Naive B cell (primary cell): Measurements from ENCODE around the gene CNOT3. TPM values are rescaled to one million over a fixed set of nuclear protein-coding genes. Genes with fewer than 3 reads are reported as not detected.

Experiments
- ATAC-seq, 2 donors: fragments of 150-1000 bp; cut with Tn5 transposase; 2 replicates each; pipeline ENCODE4 v1.10.0; 2021; ENCODE audit warnings: low read depth in 2 of 2, mild to moderate bottlenecking in 2 of 2, moderate library complexity in 2 of 2
- DNase-seq: peaks from one replicate; pipeline ENCODE4 v3.0.0; 2022
- H3K27ac Mint-ChIP-seq, 6 donors: one replicate each; pipeline ENCODE4 v1.8.0; 2020 to 2022; ENCODE audit warnings: mild to moderate bottlenecking in 6 of 6, mixed read lengths in 6 of 6, moderate library complexity in 5 of 6, inconsistent platforms in 2 of 6
- H3K27me3 Mint-ChIP-seq, 3 donors: one replicate each; pipeline ENCODE4 v1.8.0; 2021 to 2022; ENCODE audit warnings: mixed read lengths in 3 of 3, mild to moderate bottlenecking in 1 of 3
- H3K36me3 Mint-ChIP-seq, 2 donors: one replicate each; pipeline ENCODE4 v1.8.0; 2020 to 2022; ENCODE audit warnings: mixed read lengths in 2 of 2, inconsistent platforms in 1 of 2, mild to moderate bottlenecking in 1 of 2
- H3K4me1 Mint-ChIP-seq, 3 donors: one replicate each; pipeline ENCODE4 v1.8.0; 2020 to 2022; ENCODE audit warnings: mixed read lengths in 3 of 3, inconsistent platforms in 1 of 3, mild to moderate bottlenecking in 1 of 3, moderate library complexity in 1 of 3
- H3K4me3 Mint-ChIP-seq, 8 donors: one replicate each; pipeline ENCODE4 v1.8.0; 2020 to 2022; ENCODE audit warnings: mild to moderate bottlenecking in 8 of 8, mixed read lengths in 8 of 8, moderate library complexity in 8 of 8, inconsistent platforms in 2 of 8
- H3K9me3 Mint-ChIP-seq, 7 donors: one replicate each; pipeline ENCODE4 v1.8.0; 2020 to 2022; ENCODE audit warnings: mixed read lengths in 7 of 7, mild to moderate bottlenecking in 5 of 7, inconsistent platforms in 2 of 7, moderate library complexity in 1 of 7
- polyA plus RNA-seq, 6 donors: library from polyadenylated mRNA; unstranded; fragments of 300-500 nt; fragmentation: Illumina TruSeq; gene quantifications; one replicate each; pipeline ENCODE4 v1.2.3, GENCODE V29; 2021; ENCODE audit warnings: low read depth in 6 of 6

Gene CNOT3
- polyA plus RNA-seq, 6 donors from 2014 or later = 2.7 to 12.9 (median 6.9) TPM

GRCh38 chr19:54105796-54106195 lies 31.8 kb upstream of the CNOT3 start:
- ATAC-seq = no peak
- Mint-ChIP-seq H3K9me3 (no peaks in the 10 kb centered on the region), H3K27ac (no peak overlapping the region), H3K4me3 (peak overlapping the region in 5 of 8 donors; percentile 1 to 89 (median 64)), H3K27me3 (no peaks in the 10 kb centered on the region), H3K36me3 (peaks cover 0 to 26% of the 10 kb centered on the region in 2 donors), H3K4me1 (peaks cover 26 to 41% (median 34%) of the 10 kb centered on the region in 3 donors)
- no peak for DNase-seq

GRCh38 chr19:54106716-54107115 lies 30.8 kb upstream of the CNOT3 start:
- H3K27me3 Mint-ChIP-seq = no peaks in the 10 kb centered on the region
- no peak for DNase-seq
- H3K4me3 Mint-ChIP-seq = peak overlapping the region in 1 of 8 donors; percentile 89
- no peaks in the 10 kb centered on the region for H3K9me3 Mint-ChIP-seq
- peak overlapping the region in 1 of 6 donors; percentile 39 for H3K27ac Mint-ChIP-seq
- H3K4me1 Mint-ChIP-seq = peaks cover 26 to 41% (median 31%) of the 10 kb centered on the region in 3 donors
- ATAC-seq = no peak
- H3K36me3 Mint-ChIP-seq = peaks cover 0 to 29% of the 10 kb centered on the region in 2 donors

- H3K27ac Mint-ChIP-seq = no peak overlapping the region
- DNase-seq = no peak
- no peak for ATAC-seq
- peaks cover 19 to 32% (median 26%) of the 10 kb centered on the region in 3 donors for H3K4me1 Mint-ChIP-seq
- H3K4me3 Mint-ChIP-seq = peak overlapping the region in 1 of 8 donors; percentile 45
- peaks cover 0 to 29% of the 10 kb centered on the region in 2 donors for H3K36me3 Mint-ChIP-seq
- H3K27me3 Mint-ChIP-seq = no peaks in the 10 kb centered on the region
- no peaks in the 10 kb centered on the region for H3K9me3 Mint-ChIP-seq
Observed at GRCh38 chr19:54107876-54108490, 29.6 kb upstream of the CNOT3 start.

- ATAC-seq = no peak
- H3K4me1 Mint-ChIP-seq = peaks cover 14 to 30% (median 23%) of the 10 kb centered on the region in 3 donors
- no peak for DNase-seq
- no peaks in the 10 kb centered on the region for H3K9me3 Mint-ChIP-seq
- peaks cover 0 to 29% of the 10 kb centered on the region in 2 donors for H3K36me3 Mint-ChIP-seq
- peak overlapping the region in 1 of 8 donors; percentile 24 for H3K4me3 Mint-ChIP-seq
- H3K27me3 Mint-ChIP-seq = no peaks in the 10 kb centered on the region
- H3K27ac Mint-ChIP-seq = no peak overlapping the region
Observed at GRCh38 chr19:54108496-54108895, 29.1 kb upstream of the CNOT3 start.

GRCh38 chr19:54109651-54110050 lies 27.9 kb upstream of the CNOT3 start:
- no peaks in the 10 kb centered on the region for H3K27me3 Mint-ChIP-seq
- DNase-seq = no peak
- H3K36me3 Mint-ChIP-seq = peaks cover 0 to 29% of the 10 kb centered on the region in 2 donors
- ATAC-seq = no peak
- no peaks in the 10 kb centered on the region for H3K9me3 Mint-ChIP-seq
- H3K4me3 Mint-ChIP-seq = no peak overlapping the region
- H3K27ac Mint-ChIP-seq = no peak overlapping the region
- H3K4me1 Mint-ChIP-seq = peaks cover 24 to 33% (median 33%) of the 10 kb centered on the region in 3 donors

- H3K4me1 Mint-ChIP-seq = peaks cover 43 to 53% (median 48%) of the 10 kb centered on the region in 3 donors
- H3K4me3 Mint-ChIP-seq = peak overlapping the region; percentile 85 to 99 (median 94)
- peaks cover 4 to 22% of the 10 kb centered on the region in 2 donors for H3K36me3 Mint-ChIP-seq
- H3K9me3 Mint-ChIP-seq = no peaks in the 10 kb centered on the region
- no peak for ATAC-seq
- peak overlapping the region in 5 of 6 donors; percentile 58 to 98 (median 90) for H3K27ac Mint-ChIP-seq
- DNase-seq = no peak
- H3K27me3 Mint-ChIP-seq = no peaks in the 10 kb centered on the region
Observed at GRCh38 chr19:54114340-54115108, 23.0 kb upstream of the CNOT3 start.

- peak within 1 kb of the TSS; percentile 85 to 99 (median 94) for H3K4me3 Mint-ChIP-seq
- no peaks in the 10 kb centered on the region for H3K9me3 Mint-ChIP-seq
- DNase-seq (peak; percentile 96), ATAC-seq (peak; percentile 88 to 90)
- H3K27me3 Mint-ChIP-seq = no peaks in the 10 kb centered on the region
- peaks cover 4 to 16% of the 10 kb centered on the region in 2 donors for H3K36me3 Mint-ChIP-seq
- H3K4me1 Mint-ChIP-seq = peaks cover 38 to 51% (median 44%) of the 10 kb centered on the region in 3 donors
- H3K27ac Mint-ChIP-seq = peak within 1 kb of the TSS; percentile 88 to 98 (median 95)
Observed at GRCh38 chr19:54115109-54116063, 22.2 kb upstream of the CNOT3 start, which contains the start of the genes PRPF31 and TFPT. Gene PRPF31, plus strand, starts transcription at chr19:54115754. Its CDS starts 2,525 bp downstream, at chr19:54118279. Gene TFPT, minus strand, starts transcription at chr19:54115657. Its CDS starts 388 bp downstream, at chr19:54115269.

- peak overlapping the region in 1 of 8 donors; percentile 35 for H3K4me3 Mint-ChIP-seq
- ATAC-seq = no peak
- no peak for DNase-seq
- H3K27me3 Mint-ChIP-seq = no peaks in the 10 kb centered on the region
- H3K4me1 Mint-ChIP-seq = peaks cover 15 to 20% (median 15%) of the 10 kb centered on the region in 3 donors
- no peaks in the 10 kb centered on the region for H3K9me3 Mint-ChIP-seq
- peaks cover 0 to 15% of the 10 kb centered on the region in 2 donors for H3K36me3 Mint-ChIP-seq
- H3K27ac Mint-ChIP-seq = peak overlapping the region in 1 of 6 donors; percentile 30
Observed at GRCh38 chr19:54121259-54121658, 16.3 kb upstream of the CNOT3 start.

GRCh38 chr19:54123682-54124081 lies 13.9 kb upstream of the CNOT3 start:
- no peaks in the 10 kb centered on the region for H3K27me3 Mint-ChIP-seq
- no peaks in the 10 kb centered on the region for H3K9me3 Mint-ChIP-seq
- H3K4me3 Mint-ChIP-seq = no peak overlapping the region
- H3K27ac Mint-ChIP-seq = no peak overlapping the region
- ATAC-seq = no peak
- H3K36me3 Mint-ChIP-seq = peaks cover 0 to 24% of the 10 kb centered on the region in 2 donors
- DNase-seq = no peak
- no peaks in the 10 kb centered on the region for H3K4me1 Mint-ChIP-seq

- no peak overlapping the region for H3K4me3 Mint-ChIP-seq
- peaks cover 0 to 24% of the 10 kb centered on the region in 2 donors for H3K36me3 Mint-ChIP-seq
- H3K4me1 Mint-ChIP-seq = no peaks in the 10 kb centered on the region
- ATAC-seq = no peak
- no peak for DNase-seq
- no peaks in the 10 kb centered on the region for H3K27me3 Mint-ChIP-seq
- no peaks in the 10 kb centered on the region for H3K9me3 Mint-ChIP-seq
- H3K27ac Mint-ChIP-seq = no peak overlapping the region
Observed at GRCh38 chr19:54124393-54124792, 13.2 kb upstream of the CNOT3 start.

- DNase-seq (no peak), ATAC-seq (no peak)
- Mint-ChIP-seq H3K9me3 (no peaks in the 10 kb centered on the region), H3K4me3 (no peak overlapping the region), H3K27ac (no peak overlapping the region), H3K36me3 (peaks cover 0 to 24% of the 10 kb centered on the region in 2 donors), H3K4me1 (no peaks in the 10 kb centered on the region), H3K27me3 (no peaks in the 10 kb centered on the region)
Observed at GRCh38 chr19:54125713-54126112, 11.8 kb upstream of the CNOT3 start.

GRCh38 chr19:54127688-54128440 lies 9.7 kb upstream of the CNOT3 start:
- peak overlapping the region in 1 of 6 donors; percentile 72 for H3K27ac Mint-ChIP-seq
- peaks cover 0 to 14% of the 10 kb centered on the region in 2 donors for H3K36me3 Mint-ChIP-seq
- H3K4me3 Mint-ChIP-seq = no peak overlapping the region
- no peaks in the 10 kb centered on the region for H3K4me1 Mint-ChIP-seq
- ATAC-seq (no peak), DNase-seq (no peak)
- no peaks in the 10 kb centered on the region for H3K9me3 Mint-ChIP-seq
- no peaks in the 10 kb centered on the region for H3K27me3 Mint-ChIP-seq
